KMS-11 (cell line): ENCODE results near the gene SERPINA6.

ENCODE experiments used
- H2AFZ ChIP-seq: fragments of 200-600 bp; sonication (generic); 2 replicates; pipeline ENCODE4 v1.6.1; 2016; ENCODE audit warnings: antibody characterized with exemption, mixed run types, low read depth
- H3K27ac ChIP-seq: fragments of 200-600 bp; sonication (generic); 2 replicates; pipeline ENCODE4 v1.6.1; 2016; ENCODE audit warnings: mild to moderate bottlenecking, mixed run types
- H3K27me3 ChIP-seq: fragments of 200-600 bp; sonication (generic); 2 replicates; pipeline ENCODE4 v1.6.1; 2017; ENCODE audit warnings: mild to moderate bottlenecking, low read depth, mixed run types, moderate library complexity; ENCODE audit not compliant: insufficient read depth
- H3K36me3 ChIP-seq: fragments of 200-600 bp; sonication (generic); 2 replicates; pipeline ENCODE4 v1.6.1; 2017; ENCODE audit warnings: mild to moderate bottlenecking, mixed run types; ENCODE audit not compliant: insufficient read depth
- H3K4me1 ChIP-seq: fragments of 200-600 bp; sonication (generic); 2 replicates; pipeline ENCODE4 v1.6.1; 2016; ENCODE audit warnings: mild to moderate bottlenecking, low read depth, mixed run types; ENCODE audit not compliant: poor library complexity, severe bottlenecking
- H3K4me2 ChIP-seq: fragments of 200-600 bp; sonication (generic); 2 replicates; pipeline ENCODE4 v1.7.0; 2016; ENCODE audit warnings: mild to moderate bottlenecking, mixed run types
- H3K4me3 ChIP-seq: fragments of 200-600 bp; sonication (generic); IDR thresholded peaks from 2 replicates; pipeline ENCODE4 v1.6.1; 2017; ENCODE audit warnings: low read depth, low read length, mixed read lengths; ENCODE audit not compliant: insufficient read depth
- H3K79me2 ChIP-seq: fragments of 200-600 bp; sonication (generic); 2 replicates; pipeline ENCODE4 v1.6.1; 2016; ENCODE audit warnings: low read depth, mixed run types; ENCODE audit not compliant: insufficient read depth
- H3K9ac ChIP-seq: fragments of 200-600 bp; sonication (generic); 2 replicates; pipeline ENCODE4 v1.6.1; 2016; ENCODE audit warnings: mild to moderate bottlenecking, mixed run types
- H4K20me1 ChIP-seq: fragments of 200-600 bp; sonication (generic); 2 replicates; pipeline ENCODE4 v1.6.1; 2016; ENCODE audit warnings: mild to moderate bottlenecking, mixed run types; ENCODE audit not compliant: insufficient read depth
- CTCF ChIP-seq: fragments of 200-600 bp; sonication (generic); conservative IDR thresholded peaks from 2 replicates; pipeline ENCODE4 v1.6.1; 2017; ENCODE audit warnings: low read depth, mild to moderate bottlenecking, antibody characterized with exemption, low read length, moderate library complexity, mixed read lengths

SERPINA6 gene

GRCh38 chr14:94362614-94363133 is 39.5 kb upstream of the SERPINA6 start:
- Histone ChIP-seq H4K20me1 (no peaks in the 10 kb centered on the region), H3K4me1 (no peaks in the 10 kb centered on the region), H3K4me2 (no peak overlapping the region), H3K9ac (no peak overlapping the region), H3K27me3 (no peaks in the 10 kb centered on the region), H3K36me3 (no peaks in the 10 kb centered on the region), H3K4me3 (no peak overlapping the region), H3K27ac (no peak overlapping the region), H3K79me2 (no peaks in the 10 kb centered on the region), H2AFZ (no peak overlapping the region)
- no peak for TF ChIP-seq CTCF

DNA sequence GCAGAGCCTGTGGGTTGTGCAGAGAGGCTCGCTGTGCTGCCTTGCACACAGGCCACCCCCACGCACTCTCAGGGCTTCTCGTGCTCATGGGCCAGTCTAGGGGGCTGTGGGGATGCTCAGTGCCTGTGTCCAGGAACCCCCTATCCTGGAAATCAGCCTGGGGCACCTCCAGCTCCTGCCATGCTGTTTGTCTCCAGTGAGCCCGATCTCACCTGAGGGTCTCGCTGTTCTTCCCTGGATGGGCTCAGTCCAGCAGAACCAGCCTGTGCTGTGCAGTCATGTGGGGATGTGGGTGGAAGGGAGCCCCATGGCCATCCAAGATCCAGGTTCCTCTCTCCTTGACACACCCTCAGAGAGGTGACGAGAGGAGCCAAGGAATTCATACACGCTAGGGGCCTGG is 38.5 kb upstream of the SERPINA6 start:
- no peaks in the 10 kb centered on the region for H3K4me1 ChIP-seq
- no peaks in the 10 kb centered on the region for H3K27me3 ChIP-seq
- no peaks in the 10 kb centered on the region for H3K79me2 ChIP-seq
- H3K4me2 ChIP-seq, result no peak overlapping the region
- H4K20me1 ChIP-seq, result no peaks in the 10 kb centered on the region
- H3K4me3 ChIP-seq, result no peak overlapping the region
- no peak overlapping the region for H3K27ac ChIP-seq
- no peak overlapping the region for H2AFZ ChIP-seq
- no peak for TF ChIP-seq CTCF
- H3K36me3 ChIP-seq, result no peaks in the 10 kb centered on the region
- no peak overlapping the region for H3K9ac ChIP-seq

DNA sequence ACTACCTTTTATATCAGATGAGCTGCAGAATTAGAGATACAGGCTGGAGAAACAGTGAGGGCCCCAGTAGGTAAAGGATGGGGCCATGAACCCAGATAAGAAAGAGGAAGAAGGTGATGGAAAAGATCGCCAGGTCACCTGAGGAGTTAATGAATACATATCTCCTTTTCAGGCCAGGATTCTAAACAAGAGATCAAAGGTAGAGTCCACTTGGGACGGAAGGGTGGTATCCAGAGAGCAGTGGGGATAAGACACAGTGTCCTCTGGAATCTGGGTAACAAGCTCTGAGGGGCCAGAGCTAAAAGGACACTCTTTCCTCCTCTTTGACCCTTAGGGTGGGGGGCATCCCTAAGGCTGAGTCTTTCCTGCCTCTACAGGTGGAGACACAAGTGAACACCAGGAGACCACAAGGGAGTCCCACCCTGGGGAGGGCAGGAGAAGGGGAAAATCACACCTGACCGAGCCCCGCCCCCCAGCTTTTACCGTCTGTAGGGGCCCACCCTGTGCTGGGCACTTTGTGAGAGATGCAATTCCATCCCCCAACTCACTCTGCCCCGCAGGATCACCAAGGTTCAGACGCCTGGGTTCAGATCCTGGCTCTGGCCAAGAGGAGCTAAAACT is 37.9 kb upstream of the SERPINA6 start:
- no peak overlapping the region for H3K9ac ChIP-seq
- H3K4me3 ChIP-seq, result no peak overlapping the region
- no peak for TF ChIP-seq CTCF
- H3K27ac ChIP-seq, result no peak overlapping the region
- no peaks in the 10 kb centered on the region for H3K27me3 ChIP-seq
- H3K4me2 ChIP-seq, result no peak overlapping the region
- no peaks in the 10 kb centered on the region for H3K4me1 ChIP-seq
- no peak overlapping the region for H2AFZ ChIP-seq
- no peaks in the 10 kb centered on the region for H3K36me3 ChIP-seq
- H3K79me2 ChIP-seq, result no peaks in the 10 kb centered on the region
- no peaks in the 10 kb centered on the region for H4K20me1 ChIP-seq

GRCh38 chr14:94357166-94357565 is 34.0 kb upstream of the SERPINA6 start:
- Histone ChIP-seq H3K27ac (no peak overlapping the region), H3K9ac (no peak overlapping the region), H3K4me1 (no peaks in the 10 kb centered on the region), H3K79me2 (no peaks in the 10 kb centered on the region), H3K27me3 (no peaks in the 10 kb centered on the region), H3K36me3 (no peaks in the 10 kb centered on the region), H3K4me3 (no peak overlapping the region), H3K4me2 (no peak overlapping the region), H4K20me1 (no peaks in the 10 kb centered on the region), H2AFZ (no peak overlapping the region)
- no peak for TF ChIP-seq CTCF
